GM21619 (cell line): ENCODE results near the gene ANXA8.
A peak's percentile ranks its signal among the peaks of the same experiment; 100 is the strongest.
"Not testable (repeated sequence)": the region's sequence is repeated elsewhere in the genome, so short reads cannot be mapped to it uniquely, and the experiment has no call there.

ENCODE experiments used
- ATAC-seq: cut with Tn5 transposase; IDR thresholded peaks from one replicate; pipeline ENCODE4 v1.9.1; 2021; ENCODE audit not compliant: unreplicated experiment

Gene ANXA8, protein sequence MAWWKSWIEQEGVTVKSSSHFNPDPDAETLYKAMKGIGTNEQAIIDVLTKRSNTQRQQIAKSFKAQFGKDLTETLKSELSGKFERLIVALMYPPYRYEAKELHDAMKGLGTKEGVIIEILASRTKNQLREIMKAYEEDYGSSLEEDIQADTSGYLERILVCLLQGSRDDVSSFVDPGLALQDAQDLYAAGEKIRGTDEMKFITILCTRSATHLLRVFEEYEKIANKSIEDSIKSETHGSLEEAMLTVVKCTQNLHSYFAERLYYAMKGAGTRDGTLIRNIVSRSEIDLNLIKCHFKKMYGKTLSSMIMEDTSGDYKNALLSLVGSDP

DNA sequence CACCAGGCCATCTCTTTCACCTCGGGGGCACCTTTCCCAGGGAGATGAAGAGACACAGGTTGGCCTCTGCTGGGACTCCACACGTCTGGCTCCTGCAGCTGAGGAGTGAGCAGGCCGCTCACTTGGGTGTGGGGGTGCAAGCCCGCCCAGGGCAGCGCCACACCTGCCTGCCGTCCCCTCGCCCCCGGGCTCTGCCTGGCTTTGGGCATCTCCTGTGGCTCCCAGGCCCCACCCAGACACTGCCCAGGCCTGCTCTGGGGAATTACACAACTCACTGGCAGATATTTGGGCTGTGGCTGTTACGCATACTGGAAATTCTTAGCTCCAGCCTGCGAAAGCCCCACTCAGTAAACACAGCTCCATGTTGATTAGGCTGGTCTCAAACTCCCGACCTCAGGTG is at the start of gene ANXA8:
Gene ANXA8, minus strand, starts transcription at position 193 of the 400 bp plus-strand sequence. Its CDS starts 182 bp downstream, at position 11.
- ATAC-seq, result not testable (repeated sequence)

DNA sequence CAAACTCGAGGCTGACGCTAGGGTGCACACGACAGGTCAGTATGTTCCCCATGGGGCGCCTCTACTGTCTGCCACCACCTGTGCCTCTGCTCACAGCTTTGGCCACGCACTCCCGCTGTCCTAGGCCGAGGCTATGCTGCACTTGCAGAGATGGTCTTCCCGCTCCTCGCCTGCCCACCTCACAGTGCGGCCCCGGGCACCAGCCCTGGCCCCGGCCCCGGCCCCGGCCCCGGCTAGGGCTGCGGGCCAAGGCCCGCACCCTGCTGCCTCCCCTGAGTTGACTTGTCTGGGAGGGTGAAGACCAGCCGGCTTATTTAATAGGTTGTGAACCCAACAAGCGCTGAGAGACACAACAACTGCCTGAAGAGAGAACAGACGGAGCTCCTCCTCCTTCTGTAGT is 39.6 kb upstream of the ANXA8 start, which contains the start of gene AGAP9:
Gene AGAP9, minus strand, starts transcription at position 164 of the 400 bp plus-strand sequence. Its CDS starts 112 bp downstream, at position 52.
- not testable (repeated sequence) for ATAC-seq

DNA sequence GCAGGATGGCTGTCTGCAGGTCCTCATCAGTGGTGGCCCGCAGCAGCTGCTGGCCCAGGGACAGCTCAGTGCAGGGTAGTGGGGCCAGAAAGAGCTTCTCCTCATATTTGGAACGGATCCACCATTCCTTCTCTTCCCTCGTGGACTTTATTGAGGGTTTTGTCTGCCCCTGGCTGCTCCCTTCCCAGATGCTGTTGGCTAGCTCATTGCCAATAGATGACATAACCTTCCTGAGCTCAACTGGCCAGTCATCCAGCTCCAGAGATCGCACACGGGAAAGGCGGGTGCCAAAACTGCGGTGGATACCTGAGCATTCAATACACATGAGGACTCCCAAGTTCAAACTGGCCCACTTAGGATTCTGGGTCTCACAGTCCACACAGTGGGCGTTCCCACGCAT is 18.4 kb upstream of the ANXA8 start:
- not testable (repeated sequence) for ATAC-seq

DNA sequence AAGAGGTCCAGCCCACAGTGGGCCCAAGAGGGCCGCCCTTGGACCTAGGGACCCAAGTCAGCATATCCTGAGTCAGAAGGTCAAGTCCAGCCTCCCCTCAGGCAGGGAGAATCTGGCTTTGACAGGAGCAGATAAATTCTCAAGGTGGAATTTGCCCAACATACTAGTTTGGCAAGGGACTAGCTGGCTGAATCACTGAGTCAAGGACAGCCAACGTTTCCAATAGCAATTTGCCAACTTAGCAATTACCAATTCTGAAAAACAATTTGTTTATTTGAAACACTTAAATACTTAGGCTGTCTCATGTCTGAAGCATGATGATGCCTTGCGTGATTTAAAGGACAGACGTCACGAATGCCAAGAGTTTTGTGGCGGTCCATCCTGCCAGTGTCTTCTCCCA is 10.3 kb upstream of the ANXA8 start:
- ATAC-seq, result not testable (repeated sequence)

DNA sequence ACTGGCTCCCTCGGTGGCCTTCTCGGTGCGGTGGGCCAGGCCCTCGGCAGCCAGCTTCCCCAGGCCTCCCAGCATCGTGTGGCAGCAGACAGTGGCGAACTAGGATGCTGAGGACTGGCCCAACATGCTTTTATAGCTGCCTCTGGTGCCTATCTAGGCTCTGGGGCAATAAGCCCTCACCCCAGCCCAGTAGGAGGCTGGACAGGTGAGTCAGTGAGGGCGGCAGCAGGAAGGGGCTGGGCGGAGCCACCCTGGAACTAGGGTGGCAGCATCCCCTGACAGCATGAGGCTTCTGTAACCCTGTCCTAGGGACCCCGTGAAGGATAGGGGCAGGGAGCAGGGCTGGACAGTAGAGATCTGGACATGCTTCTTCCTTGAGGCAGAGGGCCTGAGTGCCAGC is 7.7 kb upstream of the ANXA8 start, which contains the start of gene FAM25G:
Gene FAM25G, minus strand, starts transcription at position 101 of the 400 bp plus-strand sequence. Its CDS starts 26 bp downstream, at position 75.
- ATAC-seq, result not testable (repeated sequence)

DNA sequence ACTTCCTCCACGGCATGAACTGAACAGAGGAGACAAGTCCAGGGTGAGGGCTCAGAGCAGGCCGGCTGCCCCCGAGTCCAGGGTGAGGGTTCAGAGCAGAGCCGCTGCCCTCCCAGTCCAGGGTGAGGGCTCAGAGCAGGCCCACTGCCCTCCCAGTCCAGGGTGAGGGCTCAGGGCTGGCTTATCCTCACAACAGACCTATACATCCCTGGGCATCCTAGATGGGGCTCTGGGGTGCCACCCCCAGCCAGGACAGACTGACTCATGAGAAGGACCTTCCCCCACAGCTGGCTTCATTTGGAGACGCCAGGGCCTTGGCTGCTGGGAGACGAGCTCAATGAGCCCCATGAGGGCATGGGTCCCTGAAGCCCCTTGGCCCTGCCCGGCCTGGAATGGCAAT is 5.7 kb upstream of the ANXA8 start:
- ATAC-seq, result not testable (repeated sequence)

DNA sequence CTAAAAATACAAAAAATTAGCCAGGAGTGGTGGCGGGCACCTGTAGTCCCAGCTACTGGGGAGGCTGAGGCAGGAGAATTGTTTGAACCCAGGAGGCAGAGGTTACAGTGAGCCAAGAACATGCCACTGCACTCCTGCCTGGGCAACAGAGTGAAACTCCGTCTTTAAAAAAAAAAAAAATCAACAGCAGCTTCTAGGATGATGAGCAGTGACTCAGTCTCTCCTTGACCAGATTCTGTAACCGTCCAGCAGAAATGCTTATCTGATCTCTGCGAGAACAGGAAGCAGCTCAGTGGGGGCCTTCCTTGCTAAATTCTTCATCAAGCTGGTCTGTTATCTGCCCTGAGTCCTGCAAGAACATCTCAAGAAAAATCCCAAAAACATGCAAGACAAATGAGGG is 2.0 kb upstream of the ANXA8 start:
- not testable (repeated sequence) for ATAC-seq

DNA sequence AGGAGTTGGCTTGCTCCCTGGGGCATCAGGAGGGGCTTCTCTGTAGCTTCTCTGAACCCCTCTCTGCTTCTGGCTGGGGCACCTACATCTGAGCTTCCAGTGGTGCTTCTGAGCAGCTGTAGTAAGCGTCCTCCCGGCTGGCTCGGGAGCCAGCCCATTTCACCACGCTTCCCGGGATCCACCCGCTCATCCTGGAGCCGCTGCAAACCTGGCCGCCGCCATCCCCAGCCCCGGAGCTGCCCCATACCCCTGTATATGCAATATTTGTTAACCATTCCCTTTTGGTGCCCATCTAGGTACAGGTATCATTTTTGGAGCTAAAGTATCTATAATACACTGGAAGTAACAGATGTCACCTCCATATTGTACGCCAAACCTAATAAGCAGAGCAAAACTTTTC is 871 bp upstream of the ANXA8 start:
- not testable (repeated sequence) for ATAC-seq

DNA sequence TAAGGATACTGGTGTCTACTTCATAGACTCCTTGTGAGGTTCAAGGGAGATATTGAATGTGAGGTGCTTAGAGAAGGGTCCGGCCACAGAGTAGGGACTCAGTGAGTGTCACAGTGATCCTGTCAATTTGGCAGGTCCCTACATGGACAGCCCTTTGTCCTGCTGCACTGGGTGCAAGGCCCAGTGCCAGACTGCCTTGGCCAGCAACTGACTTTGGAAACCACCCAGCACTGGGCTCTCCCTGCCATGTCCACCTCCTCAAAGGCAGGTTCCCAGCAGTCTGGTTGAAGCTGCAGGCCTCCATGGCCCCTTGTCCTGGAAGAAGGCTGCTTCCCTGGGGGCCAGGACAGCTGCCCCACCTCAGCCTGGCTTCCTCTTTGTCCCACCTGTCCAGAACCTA is 1.5 kb downstream of the ANXA8 start:
- not testable (repeated sequence) for ATAC-seq

DNA sequence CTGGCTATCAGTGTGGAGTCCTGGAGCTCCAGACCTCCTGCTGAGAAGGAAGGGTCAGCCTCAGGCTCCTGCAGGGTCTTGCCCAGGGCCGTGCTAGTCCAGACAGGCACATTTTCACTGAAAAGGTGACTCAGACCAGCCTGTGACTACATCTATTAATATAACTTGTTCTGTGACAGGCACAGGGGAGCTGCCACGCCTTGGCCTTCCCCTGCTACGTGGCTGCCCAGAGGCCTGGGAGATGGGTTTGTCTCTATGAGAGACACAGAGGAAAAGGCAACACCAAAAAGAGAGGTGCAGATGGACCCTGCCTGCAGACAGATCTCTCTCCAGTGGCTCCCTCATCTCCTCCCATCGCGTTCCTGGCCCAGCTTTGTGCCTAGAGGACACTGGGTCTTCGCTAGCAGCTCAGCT is 2.1 kb downstream of the ANXA8 start:
- not testable (repeated sequence) for ATAC-seq

DNA sequence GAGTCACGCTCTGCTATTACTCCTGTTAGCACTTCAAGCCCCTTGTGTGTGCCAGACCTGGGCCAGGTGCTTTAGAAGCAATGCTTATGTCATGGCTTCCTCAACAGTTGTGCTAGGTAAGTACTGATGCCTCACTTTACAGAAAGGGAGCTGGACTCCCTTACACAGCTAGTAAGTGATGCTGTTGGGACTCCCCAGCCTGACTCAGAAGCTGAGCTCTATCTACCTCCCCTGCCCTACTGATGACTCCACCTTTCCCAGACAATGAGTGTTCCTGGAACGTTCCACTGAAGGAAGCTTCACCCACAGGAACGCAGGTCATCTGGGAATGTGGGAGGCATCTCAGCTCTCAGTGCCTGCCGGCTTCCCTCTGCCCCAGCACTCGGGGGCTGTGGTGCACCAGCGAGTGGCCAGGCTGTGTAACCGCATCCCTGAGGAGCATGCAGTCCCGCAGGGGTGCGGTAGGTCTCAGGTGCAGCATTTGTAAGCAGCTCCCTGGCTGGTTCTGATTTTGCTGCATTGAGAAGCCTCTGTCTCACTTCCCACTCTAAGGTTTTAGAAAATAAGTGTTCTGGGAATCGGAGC is 2.6 kb downstream of the ANXA8 start:
- ATAC-seq, result not testable (repeated sequence)

DNA sequence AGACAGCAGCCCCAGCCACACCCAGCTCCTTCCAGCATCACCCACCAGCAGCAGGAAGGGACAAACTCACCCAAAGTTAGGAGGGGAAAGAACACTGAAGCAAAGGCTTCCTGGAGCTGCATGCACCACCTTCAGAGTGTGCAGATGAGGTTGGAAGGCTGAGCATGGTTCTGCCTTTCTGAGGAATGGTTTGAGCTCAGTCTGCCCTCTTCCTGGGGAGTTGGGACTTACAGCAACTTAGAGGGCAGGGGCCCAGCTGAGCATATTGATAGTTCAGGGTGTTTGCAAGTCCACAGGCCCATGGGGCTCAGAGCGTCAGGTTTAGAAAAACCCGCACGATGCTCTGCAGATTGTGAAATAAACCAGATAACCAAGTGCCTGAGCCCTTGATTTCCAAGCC is 3.8 kb downstream of the ANXA8 start:
- ATAC-seq, result not testable (repeated sequence)

DNA sequence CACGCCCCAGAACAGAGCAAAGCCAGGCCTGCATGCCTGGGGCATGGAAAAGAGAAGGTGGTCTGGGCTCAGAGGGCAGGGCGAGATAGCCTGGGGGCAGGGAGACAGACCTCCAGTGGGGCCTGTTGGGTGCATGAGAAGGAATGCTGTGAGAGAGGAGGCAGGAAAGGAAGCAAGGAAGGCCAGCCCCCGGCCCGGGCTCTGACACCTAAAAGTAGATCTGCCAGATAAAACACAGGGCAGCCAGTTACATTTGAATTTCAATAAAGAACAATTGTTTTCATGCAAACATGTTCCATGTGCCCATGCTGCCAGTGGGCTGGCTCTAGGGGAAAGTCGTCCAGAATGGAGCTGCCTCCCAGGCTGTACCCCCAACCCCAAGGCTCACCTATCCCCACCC is 5.8 kb downstream of the ANXA8 start:
- ATAC-seq, result not testable (repeated sequence)

DNA sequence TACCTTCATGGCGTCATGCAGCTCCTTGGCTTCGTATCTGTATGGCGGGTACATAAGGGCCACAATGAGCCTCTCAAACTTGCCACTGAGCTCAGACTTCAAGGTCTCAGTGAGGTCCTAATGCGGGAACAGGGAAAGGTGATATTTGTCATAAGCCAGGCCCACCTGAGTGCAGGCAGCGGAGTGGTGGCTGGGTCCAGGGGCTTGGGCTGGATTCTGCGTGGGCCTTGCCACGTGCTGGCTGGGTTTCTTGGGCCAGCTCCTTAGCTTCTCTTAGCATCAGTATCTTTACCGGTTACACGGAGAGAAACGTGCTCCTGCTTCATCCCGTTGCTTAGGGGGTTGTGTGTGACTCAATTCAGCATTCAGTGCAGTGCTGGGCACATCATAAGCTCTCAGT is 6.8 kb downstream of the ANXA8 start:
- ATAC-seq, result not testable (repeated sequence)

DNA sequence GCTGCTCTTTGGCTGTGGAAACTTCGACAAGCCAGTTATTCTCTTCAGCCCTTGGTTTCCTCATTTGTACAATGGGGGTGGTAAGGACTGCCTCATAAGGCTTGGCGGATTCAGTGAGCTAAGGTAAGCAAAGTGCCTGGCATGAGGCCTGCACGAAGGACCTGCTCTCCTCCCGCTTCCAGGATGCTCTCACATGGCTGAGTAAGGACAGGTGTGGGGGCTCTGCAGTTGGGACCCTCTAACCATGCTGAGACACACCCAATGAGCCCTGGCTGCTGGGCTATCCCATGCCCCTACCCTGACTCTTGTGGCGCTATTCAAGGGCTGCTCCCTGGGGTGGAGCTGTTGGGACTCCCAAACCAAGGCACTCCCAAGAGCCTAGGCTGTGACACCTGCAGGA is 8.8 kb downstream of the ANXA8 start:
- ATAC-seq, result not testable (repeated sequence)

DNA sequence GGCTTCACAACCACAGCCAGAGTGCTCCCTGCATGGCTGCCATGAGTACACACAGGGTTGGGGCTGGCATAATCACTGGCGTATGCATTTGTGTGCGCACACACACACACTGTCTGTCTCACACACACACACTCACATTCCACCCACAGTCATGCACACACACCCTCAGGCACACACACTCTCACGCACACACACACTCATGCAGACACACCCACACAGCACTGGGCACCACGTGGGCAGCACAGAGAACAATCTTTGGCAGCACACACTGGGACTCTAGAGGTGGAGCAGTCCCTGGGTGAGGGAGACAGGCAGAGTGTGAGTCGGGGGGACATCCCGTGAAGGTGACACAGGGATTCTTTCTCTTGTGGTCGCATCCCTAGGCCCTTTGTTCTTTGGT is 10.4 kb downstream of the ANXA8 start:
- not testable (repeated sequence) for ATAC-seq

DNA sequence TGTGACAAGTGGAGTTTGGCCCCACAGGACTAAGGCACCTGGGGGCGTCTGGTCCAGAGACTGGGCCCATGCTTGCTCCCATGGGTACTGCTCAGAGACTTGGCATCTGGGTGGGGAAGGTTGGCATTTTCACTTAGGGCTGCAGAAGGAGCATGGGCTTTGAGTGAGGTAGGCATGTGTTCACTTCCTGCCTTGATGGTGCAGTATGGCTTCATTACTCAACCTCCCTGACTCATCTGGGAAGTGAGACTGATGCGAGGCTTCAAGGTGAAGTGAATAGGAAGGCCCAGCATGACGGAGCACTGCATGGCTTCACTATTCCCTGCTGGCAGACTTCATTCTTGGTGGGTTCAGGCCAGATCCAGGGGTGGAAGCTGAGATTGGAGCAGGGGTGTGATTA is 11.3 kb downstream of the ANXA8 start:
- ATAC-seq, result peak; percentile 81

DNA sequence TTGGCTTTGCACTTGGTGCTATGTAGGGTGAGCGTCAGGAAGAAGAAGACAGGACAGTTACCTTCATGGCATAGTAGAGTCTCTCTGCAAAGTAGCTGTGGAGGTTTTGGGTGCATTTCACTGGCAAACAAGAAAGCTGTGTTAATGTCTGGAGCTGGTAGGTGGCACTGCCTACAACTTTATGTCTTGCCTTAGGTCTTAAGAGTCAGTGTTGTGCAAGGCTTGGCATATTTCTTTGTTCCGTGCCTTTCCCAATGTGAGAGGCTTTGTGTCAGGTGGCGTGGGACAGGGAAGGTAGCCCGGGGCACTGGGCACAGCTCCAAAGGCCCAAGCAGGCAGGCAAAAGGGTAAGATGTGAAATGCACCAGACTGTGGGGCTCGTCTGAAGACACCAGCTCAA is 11.8 kb downstream of the ANXA8 start:
- ATAC-seq, result not testable (repeated sequence)

DNA sequence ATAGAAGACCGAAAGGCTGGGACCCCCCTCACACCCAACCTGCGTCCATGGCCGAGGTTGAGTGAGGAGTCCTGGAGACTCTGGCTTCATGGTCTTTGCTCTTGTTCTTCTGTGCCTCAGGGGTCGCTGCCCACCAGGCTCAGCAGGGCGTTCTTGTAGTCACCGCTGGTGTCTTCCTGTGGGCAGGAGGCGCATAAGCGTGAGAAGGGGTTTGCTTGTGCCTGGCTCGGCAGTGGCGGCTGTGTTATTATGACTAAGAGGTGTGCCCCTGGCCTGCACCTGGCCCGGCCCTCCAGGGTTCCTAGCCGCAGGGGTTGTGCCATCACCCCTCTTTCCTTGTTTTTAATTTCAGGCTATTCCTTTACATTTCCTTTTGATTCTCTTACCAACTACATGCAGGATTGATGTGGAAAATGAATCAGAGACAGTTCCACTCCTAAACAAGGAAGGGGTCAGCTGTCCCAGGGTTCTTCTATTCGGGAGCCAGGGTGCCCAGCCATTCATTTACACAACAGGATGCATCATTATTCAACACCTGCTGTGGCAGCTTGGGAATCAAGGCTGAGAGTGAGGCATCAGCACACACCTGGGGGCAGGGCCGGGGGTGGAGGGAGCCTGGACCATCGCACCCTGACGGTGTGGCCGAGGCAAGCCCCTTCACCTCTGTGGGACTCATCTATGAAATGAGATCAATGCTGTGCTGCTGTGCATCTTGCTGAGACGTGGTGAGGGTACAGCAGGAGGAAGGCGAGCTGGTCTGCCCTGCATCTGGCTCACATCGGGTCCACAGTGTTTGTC is 15.0 kb downstream of the ANXA8 start:
- ATAC-seq, result not testable (repeated sequence)

DNA sequence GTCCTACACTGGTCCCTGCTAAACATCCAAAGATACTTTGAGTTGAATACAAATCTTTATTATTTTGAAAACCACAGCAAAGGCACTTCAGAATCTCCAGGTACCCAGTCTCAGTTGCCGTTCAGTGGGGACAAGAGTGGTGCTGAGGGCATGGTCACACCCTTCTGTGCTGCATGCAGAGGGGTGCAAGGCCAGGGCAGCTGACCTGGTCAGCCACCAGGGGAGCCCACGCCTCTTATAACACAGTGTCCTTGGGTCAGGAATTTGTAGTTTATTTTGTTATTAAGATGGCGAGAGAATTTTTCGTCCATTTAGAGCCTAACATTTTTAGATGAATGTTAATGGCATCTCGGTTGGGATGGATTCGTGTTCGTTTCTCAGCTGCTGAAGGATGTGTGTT is 16.0 kb downstream of the ANXA8 start:
- ATAC-seq, result not testable (repeated sequence)

DNA sequence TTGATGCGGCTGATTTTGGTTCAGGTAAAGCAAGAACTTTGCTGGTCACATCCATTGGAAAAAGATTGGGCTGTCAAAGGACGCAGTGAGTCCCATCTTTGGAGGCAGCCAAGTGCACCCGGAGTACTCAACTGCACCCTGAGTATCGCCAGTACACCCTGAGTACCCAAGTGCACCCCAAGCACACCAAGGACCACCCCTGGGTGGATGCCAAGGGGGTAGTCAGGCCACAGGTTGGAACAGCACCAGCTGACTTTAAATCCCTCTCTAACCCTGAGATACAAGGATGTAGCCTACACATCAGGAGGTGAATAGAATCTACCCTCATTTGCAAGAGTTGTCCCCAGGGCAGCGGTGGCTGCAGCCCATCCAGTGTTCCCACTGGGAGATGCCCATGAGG is 16.5 kb downstream of the ANXA8 start:
- ATAC-seq, result not testable (repeated sequence)
